Dermis lymphatic vessel endothelial cell (primary cell): ENCODE measurements around the gene NEUROG3. TPM values are rescaled to one million over a fixed set of nuclear protein-coding genes. Genes with fewer than 3 reads are reported as not detected.

Source experiments
- total RNA-seq: library from RNA; depleted of rRNA; stranded (reverse); fragments of >200 nt; gene quantifications from 2 replicates; pipeline ENCODE4 v1.2.1, GENCODE V29; 2014

The NEUROG3 gene
- total RNA-seq = not detected in 2 replicates

GRCh38 chr10:69573056-69573806 is at the start of gene NEUROG3:
NEUROG3 (minus strand) TSS chr10:69573422; CDS start chr10:69573043, 379 bp downstream.

Other genes with a start within 250 kb of the NEUROG3 start
- gene TACR2, start 156.5 kb downstream of the NEUROG3 start, total RNA-seq = 0.11 TPM in 1 of 2 replicates, not detected in the other
- 61.3 and 86.2 TPM in 2 replicates for gene TSPAN15, start 122.0 kb downstream of the NEUROG3 start, total RNA-seq
- gene FAM241B, start 56.8 kb upstream of the NEUROG3 start, total RNA-seq = 0.09 and 0.22 TPM in 2 replicates
- gene COL13A1, start 228.5 kb upstream of the NEUROG3 start, total RNA-seq = 0.98 and 1.4 TPM in 2 replicates